ENCODE measurements around the gene SPAG4.

The SPAG4 gene

GRCh38 chr20:35615667-35616464 lies at the start of gene SPAG4:
Gene SPAG4 (plus strand): TSS chr20:35615829. CDS start chr20:35616004, 175 bp downstream.
- DNase-seq, result peak; percentile 99

GRCh38 chr20:35568645-35569044 lies 47.0 kb upstream of the SPAG4 start:
- no peak for DNase-seq

GRCh38 chr20:35571555-35571954 lies 44.1 kb upstream of the SPAG4 start:
- DNase-seq, result no peak

GRCh38 chr20:35572838-35573237 lies 42.8 kb upstream of the SPAG4 start:
- DNase-seq, result no peak

- DNase-seq, result peak; percentile 27
Measured at GRCh38 chr20:35575958-35576357, 39.7 kb upstream of the SPAG4 start.

- no peak for DNase-seq
Measured at GRCh38 chr20:35576816-35577215, 38.8 kb upstream of the SPAG4 start.

- DNase-seq, result no peak
Measured at GRCh38 chr20:35578469-35578868, 37.2 kb upstream of the SPAG4 start.

- no peak for DNase-seq
Measured at GRCh38 chr20:35579196-35579595, 36.4 kb upstream of the SPAG4 start.

- DNase-seq, result no peak
Measured at GRCh38 chr20:35582131-35582530, 33.5 kb upstream of the SPAG4 start.

- no peak for DNase-seq
Measured at GRCh38 chr20:35582741-35583404, 32.8 kb upstream of the SPAG4 start.

- no peak for DNase-seq
Measured at GRCh38 chr20:35583636-35584560, 31.7 kb upstream of the SPAG4 start.

- no peak for DNase-seq
Measured at GRCh38 chr20:35586751-35587425, 28.7 kb upstream of the SPAG4 start.

GRCh38 chr20:35587436-35587835 lies 28.2 kb upstream of the SPAG4 start:
- DNase-seq, result no peak

GRCh38 chr20:35588397-35588796 lies 27.2 kb upstream of the SPAG4 start:
- no peak for DNase-seq

GRCh38 chr20:35592339-35592974 lies 23.2 kb upstream of the SPAG4 start:
- no peak for DNase-seq

- no peak for DNase-seq
Measured at GRCh38 chr20:35595456-35595855, 20.2 kb upstream of the SPAG4 start.

GRCh38 chr20:35595901-35596300 lies 19.7 kb upstream of the SPAG4 start:
- DNase-seq, result no peak

- DNase-seq, result no peak
Measured at GRCh38 chr20:35597186-35597585, 18.4 kb upstream of the SPAG4 start.

GRCh38 chr20:35598476-35598875 lies 17.2 kb upstream of the SPAG4 start:
- no peak for DNase-seq

- DNase-seq, result no peak
Measured at GRCh38 chr20:35598899-35599775, 16.5 kb upstream of the SPAG4 start.

- DNase-seq, result no peak
Measured at GRCh38 chr20:35599776-35600120, 15.9 kb upstream of the SPAG4 start.
